GM19240 (cell line): ENCODE results near the gene MIPOL1.
"Not testable (repeated sequence)": the region's sequence is repeated elsewhere in the genome, so short reads cannot be mapped to it uniquely, and the experiment has no call there.

Source experiments
- DNase-seq: peaks from one replicate; pipeline ENCODE4 v3.0.0; 2011; ENCODE audit warnings: low spot score; ENCODE audit not compliant: insufficient read length

The MIPOL1 gene

DNA sequence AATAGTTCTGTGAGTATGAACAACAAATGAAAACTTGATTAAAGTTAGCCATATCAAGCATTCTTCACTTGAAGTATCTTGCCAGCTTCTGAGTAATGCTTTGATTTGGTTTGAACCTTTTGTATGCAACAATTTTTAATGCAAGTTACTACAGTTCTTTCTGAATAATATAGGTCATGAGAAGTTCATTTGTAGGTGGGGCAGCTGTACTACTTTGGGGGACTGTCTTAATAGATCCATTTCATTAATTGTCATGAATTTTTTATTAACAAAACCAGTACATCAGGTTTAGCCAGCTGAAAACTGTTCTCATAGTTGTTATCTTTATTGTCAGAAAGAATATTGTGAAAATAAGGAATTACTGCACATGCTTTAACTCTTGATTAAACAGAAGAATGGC is 254.6 kb downstream of the MIPOL1 start:
- no peak for DNase-seq

DNA sequence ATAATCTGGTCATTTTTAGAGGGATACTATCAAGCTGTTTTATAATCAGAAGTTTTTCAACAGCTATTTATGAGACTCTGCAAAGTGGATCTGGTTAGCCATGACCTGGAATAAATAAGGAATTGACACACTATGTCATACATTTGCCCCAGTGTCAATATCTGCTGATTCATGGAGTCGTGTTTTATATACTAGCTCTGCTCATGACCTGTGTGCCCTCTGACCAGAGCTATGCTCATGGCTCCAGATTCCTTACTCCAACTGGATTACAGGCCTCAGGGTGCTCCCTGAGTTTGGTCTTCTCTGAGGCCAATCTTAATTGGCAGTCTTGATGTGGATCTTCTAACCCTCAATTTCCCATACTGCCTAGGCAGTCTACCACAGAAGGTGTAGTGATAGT is 256.2 kb downstream of the MIPOL1 start:
- no peak for DNase-seq

DNA sequence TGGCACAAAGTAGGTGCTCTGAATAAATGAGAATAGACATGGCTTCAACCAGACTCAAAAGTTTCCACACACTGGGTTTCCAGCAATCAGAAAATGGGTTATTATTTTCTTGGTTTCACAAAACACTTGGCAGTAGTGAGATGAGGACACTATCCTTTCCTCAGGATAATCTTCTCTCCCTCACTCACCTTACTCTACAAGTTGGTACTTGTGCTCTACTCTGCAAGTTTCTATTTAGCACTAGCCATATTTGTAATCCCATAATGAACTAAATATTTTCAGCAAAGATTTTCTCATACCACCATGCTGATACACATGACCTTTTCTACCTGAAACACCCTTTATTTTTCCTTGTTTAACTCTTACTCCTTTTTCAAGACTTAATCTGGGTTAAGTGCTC is 259.6 kb downstream of the MIPOL1 start:
- DNase-seq = no peak

DNA sequence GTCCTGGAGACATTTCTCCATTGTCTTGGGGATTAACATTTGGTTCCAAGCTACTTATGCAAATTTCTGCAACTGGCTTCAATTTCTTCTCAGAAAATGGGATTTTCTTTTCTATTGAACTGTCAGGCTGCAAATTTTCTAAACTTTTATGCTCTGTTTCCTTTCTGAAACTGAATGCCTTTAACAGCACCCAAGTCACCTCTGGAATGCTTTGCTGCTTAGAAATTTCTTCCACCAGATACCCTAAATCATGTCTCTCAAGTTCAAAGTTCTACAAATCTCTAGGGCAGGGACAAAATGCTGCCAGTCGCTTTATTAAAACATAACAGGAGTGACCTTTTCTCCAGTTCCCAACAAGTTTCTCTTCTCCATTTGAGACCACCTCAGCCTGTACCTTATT is 264.7 kb downstream of the MIPOL1 start:
- DNase-seq = not testable (repeated sequence)

DNA sequence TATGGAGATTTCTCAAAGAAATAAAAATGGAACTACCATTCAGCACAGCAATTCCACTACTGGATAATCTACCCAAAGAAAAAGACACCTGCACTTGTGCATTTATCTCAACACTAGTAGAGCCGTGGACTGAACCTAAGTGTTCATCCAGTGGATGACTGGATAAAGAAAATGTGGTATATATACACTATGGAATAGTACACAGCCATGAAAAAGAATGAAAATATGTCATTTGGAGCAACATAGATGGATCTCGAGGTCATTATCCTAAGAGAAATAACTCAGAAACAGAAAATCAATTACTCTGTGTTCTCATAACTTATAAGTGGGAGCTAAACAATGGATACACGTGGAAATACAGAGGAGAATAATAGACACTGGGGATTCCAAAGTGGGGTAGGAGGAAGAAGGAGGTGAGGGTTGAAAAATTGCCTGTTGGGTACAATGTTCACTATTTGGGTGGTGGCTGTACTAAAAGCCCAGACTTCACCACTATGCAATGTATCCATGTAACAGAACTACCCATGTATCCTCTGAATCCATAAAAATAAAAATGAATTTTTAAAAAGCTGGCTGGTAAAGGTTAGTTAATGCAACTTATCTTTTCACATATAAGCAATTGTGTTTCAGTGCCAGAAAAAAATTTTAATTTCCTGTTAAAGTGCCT is 266.6 kb downstream of the MIPOL1 start:
- DNase-seq = no peak

DNA sequence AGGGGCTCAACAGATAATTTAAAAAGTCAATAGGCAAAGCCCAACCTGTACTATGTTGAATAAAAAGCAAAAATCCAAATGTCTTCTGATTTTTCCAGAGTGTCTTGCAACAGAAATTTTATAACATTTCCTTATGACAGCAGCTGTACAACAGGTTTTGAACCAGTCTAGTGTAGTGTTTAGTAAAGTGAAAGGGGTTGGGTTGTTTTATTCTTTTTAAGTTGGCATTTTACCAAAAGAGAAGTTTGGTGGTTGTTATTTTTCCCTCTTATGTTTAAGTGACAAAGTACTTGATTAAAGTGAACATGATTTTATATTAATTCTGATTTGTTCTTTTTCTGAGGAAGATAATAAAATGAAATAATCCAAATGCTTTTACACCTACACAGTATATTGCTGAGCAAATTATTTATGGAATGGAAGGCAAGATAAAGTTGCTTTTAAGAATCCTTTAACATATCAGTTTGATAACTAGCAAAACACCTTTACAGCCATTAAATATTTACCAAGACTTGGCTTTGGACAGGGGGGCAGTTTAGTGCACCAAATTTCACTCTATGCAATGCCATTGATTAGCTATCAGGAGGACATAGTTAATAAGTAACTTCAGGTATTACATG is 268.4 kb downstream of the MIPOL1 start:
- DNase-seq = no peak

DNA sequence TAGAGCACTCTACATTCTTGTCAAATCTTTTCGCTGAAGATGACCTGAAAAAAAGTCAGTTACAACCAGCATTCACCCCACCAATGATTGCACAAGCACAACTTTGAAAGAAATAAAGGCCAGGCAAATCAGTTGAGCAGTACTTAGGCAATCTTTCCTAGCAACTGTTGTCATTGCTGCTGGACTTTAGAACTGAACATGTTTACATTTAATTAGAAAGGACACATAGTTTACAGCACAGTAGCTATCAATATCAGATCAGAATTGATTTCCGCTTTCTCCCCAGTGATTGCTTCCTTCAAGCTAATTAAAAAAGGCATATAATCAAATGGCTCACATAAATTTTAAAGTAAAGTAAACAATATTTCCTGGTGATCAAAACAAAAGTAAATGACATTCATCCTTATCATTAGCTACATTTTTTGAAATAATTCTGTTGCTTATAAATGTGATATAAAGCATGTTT is 268.9 kb downstream of the MIPOL1 start:
- DNase-seq = no peak

DNA sequence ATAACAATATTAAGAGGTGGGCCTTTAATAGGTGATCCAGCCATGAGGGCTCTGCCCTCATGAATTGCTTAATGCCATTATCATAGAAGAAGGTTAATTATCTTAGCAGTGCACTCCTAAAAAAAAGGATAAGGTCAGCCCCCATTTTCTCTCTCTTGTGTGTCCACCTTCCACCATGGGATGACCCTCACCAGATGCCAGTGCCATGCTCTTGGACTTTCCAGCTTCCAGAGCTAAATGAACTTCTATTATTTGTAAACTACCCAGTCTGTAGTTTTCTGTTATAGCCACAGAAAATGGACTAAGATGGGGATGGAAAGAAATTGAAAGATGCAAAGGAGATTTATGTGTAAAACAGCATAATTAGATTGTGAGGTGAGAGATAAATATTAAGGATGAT is 271.9 kb downstream of the MIPOL1 start:
- DNase-seq = no peak

DNA sequence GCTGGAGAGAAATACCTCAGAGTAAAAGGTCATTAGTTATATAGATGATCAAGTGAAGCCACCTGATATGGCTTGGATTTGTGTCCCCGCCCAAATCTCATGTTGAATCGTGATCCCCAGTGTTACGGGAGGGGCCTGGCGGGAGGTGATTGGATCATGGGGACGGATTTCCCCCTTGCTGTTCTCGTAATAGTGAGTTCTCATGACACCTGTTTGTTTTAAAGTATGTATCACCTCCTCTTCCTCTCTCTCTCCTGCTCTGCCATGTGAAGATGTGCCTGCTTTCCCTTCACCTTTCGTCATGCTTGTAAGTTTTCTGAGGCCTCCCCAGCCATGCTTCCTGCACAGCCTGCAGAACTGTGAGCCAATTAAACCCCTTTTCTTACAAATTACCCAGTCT is 272.5 kb downstream of the MIPOL1 start:
- no peak for DNase-seq

DNA sequence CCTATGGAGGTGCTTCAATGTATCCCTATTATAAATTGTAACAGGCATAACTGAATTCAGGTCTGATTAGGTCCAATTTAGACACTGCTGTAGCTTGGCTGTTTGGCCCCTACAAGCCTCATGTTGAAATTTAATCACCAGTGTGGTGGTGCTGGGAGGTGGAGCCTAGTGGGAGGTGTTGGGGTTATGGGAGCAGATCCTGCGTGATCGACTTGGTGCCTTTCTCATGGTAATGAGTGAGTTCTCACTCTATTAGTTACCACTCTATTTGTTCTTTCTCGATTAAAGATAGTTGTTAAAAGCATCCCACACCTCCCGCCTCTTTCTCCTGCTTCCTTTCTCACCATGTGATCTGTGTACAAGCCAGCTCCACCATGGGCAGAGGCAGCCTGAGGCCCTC is 275.2 kb downstream of the MIPOL1 start:
- no peak for DNase-seq

DNA sequence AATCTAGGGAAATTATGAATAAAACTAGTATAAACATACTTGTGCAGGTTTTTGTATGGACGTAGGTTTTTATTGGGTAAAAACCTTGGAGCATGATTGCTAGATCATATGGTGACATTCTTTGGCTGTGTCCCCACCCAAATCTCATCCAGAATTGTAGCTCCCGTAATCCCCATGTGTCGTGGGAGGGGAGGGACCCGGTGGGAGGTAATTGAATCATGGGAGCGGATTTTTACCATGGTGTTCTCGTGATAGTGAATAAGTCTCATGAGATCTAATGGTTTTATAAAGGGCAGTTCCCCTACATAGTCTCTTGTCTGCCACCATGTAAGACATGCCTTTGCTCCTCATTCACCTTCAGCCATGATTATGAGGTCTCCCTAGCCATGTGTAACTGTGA is 276.5 kb downstream of the MIPOL1 start:
- no peak for DNase-seq

DNA sequence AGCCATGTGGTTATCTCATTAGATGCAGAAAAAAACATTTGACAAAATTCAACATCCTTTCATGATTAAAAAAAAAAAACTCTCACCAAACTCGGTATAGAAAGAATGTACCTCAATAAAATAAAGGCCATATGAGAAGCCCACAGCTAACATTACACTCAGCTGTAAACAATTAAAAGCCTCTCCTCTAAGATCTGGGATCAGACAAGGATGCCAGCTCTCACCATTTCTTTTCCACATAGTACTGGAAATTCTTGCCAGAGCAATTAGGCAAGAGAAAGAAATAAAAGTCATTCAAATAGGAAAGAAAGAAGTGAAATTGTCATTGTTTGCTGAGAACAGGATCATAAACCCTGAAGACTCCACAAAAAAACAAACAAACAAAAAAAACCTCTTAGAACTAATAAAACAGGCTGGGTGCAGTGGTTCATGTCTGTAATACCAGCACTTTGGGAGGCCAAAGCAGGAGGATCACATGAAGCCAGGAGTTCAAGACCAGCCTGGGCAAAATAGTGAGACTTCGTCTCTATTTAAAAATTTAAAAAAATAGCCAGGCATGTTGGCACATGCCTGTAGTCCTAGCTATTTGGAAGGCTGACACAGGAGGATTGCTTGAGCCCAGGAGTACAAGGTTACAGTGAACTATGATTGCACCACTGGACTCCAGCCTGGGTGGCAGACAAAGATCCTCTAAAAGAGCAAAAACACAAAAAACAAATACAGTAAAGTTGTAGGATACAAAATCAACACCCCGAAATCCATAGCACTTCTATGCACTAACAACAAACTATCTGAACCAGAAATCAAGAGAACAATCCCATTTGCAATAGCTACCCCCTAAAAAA is 282.9 kb downstream of the MIPOL1 start:
- no peak for DNase-seq

DNA sequence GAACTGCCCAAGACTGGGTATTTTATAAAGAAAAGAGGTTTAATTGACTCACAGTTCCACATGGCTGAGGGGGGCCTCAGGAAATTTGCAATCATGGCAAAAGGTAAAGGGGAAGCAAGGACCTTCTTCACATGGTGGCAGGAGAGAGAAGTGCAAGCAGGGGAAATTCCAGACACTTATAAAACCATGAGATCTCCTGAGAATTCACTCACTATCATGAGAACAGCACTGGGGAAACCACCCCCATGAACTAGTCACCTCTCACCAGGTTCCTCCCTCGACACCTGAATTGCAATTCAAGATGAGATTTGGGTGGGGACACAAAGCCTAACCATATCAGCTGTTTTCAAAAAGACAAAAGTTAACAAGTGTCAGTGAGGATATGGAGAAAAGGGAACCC is 284.7 kb downstream of the MIPOL1 start:
- DNase-seq = no peak

DNA sequence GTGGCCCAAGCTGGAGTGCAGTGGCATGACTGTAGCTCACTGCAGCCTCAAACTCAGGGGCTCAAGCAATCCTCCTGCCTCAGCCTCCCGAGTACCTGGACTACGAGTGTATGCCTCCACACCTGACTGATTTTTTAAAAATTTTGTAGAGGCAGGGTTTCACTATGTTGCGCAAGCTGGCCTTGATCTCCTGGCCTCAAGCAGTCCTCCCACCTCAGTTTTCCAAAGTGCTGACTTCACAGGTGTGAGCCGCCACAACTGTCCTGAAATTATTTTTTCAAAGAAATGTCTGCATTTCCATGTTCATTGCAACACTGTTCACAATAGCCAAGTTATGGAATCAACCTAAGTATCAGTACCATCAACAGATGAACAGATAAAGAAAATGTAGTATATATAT is 285.9 kb downstream of the MIPOL1 start:
- no peak for DNase-seq

DNA sequence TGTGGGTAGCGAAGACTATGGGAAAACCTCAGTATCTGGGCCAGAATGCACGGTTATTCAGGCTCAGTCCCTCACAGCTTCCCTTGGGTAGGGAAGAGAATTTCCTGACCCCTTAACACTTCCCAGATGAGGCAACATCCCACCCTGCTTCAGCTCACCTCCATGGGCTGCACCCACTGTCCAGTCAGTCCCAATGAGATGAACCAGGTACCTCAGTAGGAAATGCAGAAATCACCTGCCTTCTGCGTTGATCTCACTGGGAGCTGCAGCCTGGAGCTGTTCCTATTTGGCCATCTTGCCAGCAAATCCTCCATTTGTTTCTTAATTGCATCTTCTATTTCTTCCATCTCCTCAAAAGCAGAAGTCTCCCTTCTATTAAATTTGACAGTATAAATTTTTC is 292.9 kb downstream of the MIPOL1 start:
- DNase-seq = no peak

DNA sequence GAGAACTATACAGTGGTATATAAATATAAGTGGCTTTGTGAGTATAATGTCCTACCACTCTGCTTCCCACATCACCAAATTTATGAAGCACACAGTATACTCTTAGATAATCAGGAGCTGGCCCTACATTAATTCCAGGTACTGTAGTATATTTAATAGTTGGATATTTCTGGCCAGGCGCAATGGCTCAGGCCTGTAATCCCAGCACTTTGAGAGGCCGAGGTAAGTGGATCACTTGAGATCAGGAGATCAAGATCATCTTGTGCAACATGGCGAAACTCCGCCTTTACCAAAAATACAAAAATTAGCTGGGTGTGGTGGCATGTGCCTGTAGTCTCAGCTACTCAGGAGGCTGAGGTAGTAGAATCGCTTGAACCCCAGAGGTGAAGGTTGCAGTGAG is 293.3 kb downstream of the MIPOL1 start:
- DNase-seq = no peak

DNA sequence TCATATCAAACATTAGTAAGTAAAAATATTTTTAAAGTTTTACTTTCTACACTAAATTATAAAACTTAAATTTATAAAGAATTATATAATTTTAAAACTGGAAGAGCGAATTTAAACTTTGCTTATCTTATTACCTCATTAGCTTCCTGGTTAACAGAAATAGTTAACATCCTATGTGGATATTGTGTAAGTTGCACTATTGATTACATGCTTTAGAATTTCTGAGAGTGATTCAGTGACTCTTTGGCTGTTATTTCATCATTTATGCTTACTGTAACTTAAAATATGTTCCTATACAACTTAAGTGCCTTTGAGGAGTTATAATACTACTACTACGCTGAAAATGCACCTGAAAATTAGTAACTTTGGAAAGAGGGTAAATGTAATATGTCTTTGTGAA is 295.9 kb downstream of the MIPOL1 start:
- DNase-seq = no peak

DNA sequence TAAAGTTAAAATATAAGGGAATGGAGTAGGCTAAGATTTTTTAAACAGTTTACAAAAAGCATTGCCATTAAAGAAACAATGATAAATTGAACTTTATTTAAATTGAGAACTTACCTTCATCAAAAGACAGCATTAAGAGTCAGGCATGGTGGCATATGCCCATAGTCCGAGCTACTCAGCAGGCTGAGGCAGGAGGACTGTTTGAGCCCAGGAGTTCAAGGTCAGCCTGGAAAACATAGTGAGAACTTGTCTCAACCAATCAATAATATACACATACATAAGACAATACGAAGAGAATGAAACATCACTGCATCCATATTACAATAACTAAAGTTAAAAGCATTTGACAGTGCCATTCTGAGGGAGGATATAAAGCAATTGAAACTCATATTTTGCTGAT is 299.7 kb downstream of the MIPOL1 start:
- DNase-seq = no peak

DNA sequence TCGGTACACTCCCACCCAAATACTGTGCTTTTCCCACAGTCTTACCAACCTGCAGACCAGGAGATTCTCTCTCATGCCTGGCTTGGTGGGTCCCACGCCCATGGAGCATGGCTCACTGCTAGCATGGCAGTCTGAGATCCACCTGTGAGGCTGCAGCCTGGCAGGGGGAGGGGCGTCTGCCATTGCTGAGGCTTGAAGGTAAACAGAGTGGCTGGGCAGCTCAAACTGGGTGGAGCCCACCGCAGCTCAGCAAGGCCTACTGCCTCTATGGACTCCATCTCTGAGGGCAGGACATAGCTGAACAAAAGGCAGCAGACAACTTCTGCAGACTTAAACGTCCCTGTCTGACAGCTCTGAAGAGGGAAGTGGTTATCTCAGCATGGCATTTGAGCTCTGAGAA is 304.1 kb downstream of the MIPOL1 start:
- no peak for DNase-seq

DNA sequence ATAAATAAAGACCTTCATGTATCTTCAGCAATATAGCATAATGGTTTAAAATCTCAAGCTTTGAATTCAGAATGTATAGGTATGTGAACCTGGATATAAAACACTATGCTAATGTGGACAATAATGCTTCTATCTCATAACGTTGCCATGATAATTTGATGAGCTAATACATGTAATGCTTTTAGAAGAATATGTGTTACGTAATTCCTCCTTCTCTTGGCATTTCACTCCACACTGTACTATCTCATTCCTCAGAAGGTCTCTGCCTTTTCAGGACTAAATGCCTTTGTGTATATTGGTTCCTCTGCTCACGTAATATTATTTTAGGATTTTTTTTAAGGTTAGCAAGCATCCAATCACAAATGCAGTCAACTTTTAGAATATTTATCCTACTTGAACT is 310.8 kb downstream of the MIPOL1 start:
- no peak for DNase-seq

DNA sequence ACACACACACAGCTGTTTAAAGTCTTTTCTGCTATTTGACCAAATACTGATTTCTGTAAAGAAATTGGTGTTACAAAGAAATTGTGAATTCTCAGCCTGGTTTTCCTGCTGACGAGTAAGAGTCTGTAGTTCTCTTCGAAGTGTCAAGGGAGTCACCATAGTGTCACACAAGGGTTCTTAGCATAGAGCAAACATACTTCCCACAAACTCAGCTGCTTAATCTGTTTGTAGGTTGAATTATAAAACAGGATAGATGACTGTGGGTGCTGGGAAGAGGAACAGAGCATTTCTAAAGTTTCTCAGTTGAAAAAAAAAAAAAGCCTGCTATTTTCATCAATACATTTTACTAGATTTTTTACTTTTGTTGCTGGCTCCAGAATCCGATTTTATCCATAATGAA is 314.4 kb downstream of the MIPOL1 start:
- no peak for DNase-seq

DNA sequence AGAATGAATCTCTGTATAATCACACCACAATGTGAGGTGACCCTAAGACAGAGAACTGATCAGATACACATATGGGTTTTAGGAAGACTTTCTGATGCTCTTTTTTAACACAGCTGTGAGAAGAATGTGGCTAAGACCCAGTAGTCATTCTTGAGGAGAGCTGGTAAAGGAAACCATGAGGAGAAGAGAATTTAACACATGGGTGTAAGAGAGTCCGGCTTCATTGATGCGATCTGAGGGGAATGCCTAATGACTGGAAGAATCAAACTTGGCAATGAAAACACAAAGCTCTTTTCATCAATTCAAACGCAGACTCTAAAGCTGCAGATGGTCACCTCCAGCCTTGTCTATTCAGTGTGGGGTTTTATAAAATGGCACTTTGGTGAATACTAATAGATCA is 318.0 kb downstream of the MIPOL1 start:
- no peak for DNase-seq

DNA sequence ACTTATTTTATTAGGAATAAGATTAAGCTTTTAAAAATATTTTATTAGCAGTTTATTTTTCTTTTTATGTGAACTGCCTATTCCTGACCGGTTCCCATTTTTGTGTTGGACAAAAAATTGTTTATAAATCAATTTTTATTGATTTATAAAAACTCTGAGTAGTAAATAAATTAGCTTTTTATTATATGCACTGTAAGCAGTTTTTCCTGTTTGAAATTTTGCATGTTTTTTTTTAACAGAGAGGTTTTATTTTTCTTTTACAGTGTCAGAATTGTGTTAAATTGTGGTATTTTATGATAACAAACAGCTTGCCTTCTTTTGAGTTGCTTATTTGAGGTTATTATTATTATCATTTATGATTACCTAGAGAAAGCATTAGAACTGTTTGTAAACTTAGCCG is 329.3 kb downstream of the MIPOL1 start:
- DNase-seq = no peak
